ENCODE data around the gene SURF6. TPM values are rescaled to one million over a fixed set of nuclear protein-coding genes. Genes with fewer than 3 reads are reported as not detected.
"Not testable (repeated sequence)": the region's sequence is repeated elsewhere in the genome, so short reads cannot be mapped to it uniquely, and the experiment has no call there.

SURF6 gene
- polyA plus RNA-seq, 4 donors: 25.0 to 32.0 (median 28.4) TPM

DNA sequence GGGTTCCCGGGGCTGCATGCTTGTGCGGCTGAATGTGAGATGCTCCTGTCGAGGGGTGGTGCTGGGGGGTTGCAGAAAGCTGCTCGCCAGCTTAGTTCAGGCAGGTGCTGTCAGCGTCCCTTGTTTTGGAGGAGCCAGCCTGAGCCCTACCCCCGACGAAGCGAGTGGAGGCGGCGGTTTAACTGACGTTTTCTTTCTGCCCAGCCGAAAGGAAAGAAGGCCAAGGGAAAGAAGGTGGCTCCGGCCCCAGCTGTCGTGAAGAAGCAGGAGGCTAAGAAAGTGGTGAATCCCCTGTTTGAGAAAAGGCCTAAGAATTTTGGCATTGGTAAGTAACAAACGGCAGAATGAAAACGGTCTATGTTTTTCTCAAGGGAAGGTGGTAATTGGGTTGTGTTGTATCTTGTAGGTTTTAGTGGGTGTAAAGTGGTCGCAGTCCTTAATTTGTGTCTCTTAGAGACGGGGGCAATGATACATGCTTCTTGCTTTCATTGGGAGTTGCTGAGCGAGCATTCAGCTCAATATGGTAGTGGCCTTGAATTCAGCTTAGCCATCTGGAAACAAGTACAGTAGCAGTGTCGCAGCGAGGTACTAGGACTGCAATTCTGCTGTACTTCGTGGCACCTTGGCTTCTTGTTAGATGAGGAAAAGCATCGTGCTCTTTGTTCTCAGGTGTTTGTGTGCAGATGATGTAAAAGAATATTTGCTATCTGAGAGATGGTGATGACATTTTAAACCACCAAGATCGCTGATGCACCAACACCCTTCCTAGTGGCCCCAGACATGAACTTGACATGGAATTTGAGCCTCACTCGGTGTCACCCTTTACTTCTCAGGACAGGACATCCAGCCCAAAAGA is 13.0 kb upstream of the SURF6 start:
- no peak for DNase-seq (ENCODE audit: low read depth in 4 of 4, low spot score in 3 of 4)

DNA sequence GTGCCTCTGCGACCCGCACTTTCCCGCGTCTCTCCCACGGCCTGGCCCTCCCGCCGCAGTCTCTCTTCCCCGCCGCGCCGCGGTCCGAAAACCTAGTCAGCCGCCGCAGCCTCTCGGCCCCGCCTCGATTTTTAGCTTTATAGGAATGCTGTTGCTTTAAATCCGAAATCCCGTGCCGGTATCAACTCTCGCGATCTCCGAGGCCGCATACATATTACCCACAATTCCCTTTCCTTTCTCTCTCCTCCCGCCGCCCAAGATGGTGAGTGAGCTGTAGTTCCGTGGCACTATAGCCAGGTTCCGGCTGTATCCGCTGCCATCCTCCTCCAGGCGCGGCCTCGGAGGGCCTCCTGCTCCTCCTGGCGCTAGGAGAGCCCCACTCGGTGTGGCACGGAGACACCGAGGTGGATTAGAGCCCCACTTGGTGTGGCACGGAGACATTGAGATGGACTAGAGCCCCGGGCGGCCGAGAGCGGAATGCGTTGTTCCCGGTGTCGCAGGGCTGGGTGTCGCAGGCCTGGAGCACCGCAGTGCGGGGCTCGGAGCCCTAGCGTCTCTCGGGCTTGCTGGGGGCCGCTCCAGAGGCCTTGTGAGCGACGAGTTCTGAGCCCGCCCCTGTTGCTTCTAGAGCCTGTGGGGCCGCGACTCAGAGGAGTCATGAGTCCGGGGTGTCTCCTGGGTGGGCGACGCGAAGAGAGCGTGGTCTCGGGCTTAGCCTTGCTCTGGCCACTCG is 12.2 kb upstream of the SURF6 start, which contains the start of the genes MED22 and RPL7A:
TSS of gene MED22 (minus strand) at position 147 of the 733 bp plus-strand sequence. CDS start 1,469 bp downstream, outside the sequence.
TSS of gene RPL7A (plus strand) at position 234 of the 733 bp plus-strand sequence. CDS start at position 260, 26 bp downstream.
- DNase-seq (ENCODE audit: low read depth in 4 of 4, low spot score in 3 of 4): peak; percentile 92 to 94 (median 94)

DNA sequence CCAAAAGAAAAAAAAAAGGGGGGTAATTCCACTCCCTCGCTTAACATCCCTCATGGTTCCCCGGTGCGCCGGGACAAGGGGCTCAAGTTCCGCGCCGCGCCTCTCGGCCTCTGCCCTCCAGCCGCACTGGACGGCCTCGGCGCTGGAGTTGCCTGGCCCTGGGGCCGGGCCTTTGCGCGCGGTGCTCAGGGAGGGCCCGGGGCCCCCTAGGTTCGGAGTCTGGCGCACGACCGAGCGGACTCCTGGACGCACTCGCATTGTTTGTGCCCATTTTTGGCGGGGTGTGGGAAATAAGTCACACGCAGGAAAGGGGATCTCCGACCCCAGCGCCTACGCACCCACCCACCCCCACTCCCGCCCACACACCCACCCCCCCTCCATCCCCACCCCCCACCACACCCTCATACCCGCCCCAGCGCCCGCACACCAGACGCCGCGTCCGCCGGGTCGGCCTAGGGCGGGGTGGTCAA is 11.6 kb upstream of the SURF6 start:
- no peak for DNase-seq (ENCODE audit: low read depth in 4 of 4, low spot score in 3 of 4)

DNA sequence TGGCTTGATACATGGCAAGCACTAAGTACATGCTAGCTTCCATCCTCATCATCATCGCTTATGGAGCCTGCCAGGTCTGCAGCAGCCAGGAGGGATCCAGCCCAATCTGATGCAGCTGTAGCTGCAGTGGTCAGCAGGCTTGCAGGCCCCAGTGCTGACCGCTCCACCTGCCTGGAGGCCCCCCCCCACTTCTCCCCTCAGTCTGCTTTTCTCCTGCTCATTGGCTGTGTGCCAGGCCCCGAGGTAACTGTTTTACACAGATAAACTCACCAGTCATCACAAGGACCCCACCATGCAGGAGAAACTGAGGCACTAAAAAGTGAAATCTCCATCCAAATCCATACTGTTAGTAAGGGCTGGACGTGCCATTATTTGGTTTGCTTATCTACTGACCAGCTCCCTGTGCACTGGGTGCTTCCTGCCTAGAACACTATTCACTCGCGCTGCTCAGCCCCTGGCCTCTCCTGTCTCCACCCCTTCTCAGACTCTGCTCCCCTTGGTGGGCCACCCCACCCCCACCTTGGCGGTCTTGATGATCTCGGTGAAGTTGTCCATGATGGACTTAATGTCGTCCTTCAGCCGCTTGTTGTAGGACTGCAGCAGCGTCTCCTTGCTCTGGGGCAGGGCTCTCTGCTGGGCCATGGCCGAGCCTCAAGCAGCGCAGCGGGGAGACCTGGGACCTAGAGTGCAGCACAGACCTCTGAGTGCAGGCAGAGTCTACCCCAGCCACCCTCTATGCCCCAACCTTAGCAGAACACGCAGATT is 10.2 kb upstream of the SURF6 start:
- DNase-seq (ENCODE audit: low read depth in 4 of 4, low spot score in 3 of 4): no peak

DNA sequence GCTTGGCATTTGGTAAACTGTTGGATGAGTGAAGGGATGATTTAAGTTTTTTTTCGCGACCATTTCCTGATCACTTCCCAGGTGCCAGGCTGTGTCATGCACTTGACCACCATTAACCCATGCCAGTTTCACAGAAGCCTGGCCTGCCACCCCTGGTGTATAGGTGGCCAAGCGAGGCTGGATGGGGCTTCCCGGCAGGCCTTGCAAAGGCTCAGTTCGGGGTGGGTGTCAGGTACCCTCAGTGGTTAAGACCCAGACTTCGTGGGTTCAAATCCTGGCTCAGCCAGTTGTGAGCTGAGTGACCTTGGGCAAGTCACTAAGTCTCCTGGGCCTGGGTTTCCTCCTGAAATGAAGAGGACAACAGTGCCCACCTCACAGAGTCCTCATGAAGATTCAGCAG is 9.6 kb upstream of the SURF6 start:
- DNase-seq (ENCODE audit: low read depth in 4 of 4, low spot score in 3 of 4): no peak

DNA sequence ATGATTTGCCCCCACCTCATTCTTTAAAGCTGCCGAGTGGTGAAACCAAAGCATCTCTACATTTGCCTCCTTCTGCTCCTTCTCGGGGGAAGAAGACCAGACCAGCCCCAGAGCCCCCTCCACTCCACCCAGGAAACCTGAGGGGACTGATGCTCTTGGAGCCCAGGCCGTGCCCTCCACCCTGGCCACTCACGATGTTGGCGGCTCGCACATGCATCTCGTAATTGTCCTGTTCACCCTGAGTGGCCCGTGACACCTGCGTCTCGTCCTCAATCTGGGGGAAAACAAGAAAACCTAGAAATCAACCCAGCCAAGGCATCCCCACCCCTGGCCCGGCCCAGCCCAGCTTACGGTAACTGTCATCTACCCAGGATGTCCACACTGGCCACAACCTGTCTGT is 9.0 kb upstream of the SURF6 start:
- DNase-seq (ENCODE audit: low read depth in 4 of 4, low spot score in 3 of 4): no peak

DNA sequence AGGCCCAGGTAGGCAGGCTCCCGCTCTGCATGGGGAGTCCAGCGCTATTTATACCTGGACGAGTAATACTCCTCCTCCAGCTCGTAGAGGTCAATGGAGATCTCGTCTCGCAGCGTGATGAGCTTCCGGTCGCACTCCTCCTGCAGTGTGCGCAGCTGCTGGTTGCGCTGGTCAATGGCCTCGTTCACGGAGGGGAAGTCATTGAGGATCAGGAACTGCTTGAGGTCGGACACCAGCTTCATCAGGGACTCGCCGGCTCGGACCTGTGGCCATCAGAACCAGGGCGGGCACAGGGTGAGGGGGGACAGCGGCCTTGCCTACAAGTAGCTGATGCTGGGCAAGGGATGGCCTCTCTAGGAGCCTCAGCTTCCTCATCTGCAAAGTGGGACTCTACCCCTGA is 8.1 kb upstream of the SURF6 start:
- no peak for DNase-seq (ENCODE audit: low read depth in 4 of 4, low spot score in 3 of 4)

DNA sequence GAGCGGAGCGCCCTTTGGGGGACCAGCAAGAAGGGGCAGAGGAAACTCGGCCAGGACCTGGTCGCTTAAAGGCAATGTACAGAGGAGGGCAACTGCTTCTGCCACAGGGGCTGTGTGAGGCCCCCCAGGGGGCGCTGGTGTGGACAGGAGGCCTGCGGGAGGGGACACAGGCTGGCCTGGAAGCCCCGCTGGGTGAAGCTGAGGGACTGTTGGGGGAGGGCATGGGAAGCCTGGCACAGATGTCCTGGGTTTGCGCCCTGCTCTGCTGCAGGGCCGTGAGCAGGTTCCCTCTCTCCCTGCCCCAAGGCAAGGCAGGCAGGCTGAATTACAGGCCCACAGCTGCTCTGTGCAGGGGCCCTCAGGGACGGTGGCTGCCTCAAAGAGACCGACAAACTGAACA is 6.6 kb upstream of the SURF6 start:
- DNase-seq (ENCODE audit: low read depth in 4 of 4, low spot score in 3 of 4): no peak

DNA sequence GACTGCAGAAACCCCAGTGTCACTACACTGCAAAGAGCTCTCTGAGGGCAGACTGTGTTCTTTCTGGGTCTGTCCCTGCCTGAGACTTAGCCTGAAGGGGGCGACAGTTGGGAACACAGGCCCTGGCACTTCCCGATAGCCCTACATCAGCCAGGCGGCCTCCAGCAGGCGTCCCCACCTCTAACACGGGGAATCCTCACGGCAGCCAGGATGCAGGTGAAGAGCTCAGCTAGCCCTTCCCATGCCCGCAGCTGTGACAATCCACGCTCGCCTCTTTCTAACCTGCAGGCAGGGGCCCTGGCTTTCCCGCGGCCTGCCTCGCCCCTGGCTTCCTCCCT is 6.0 kb upstream of the SURF6 start:
- DNase-seq (ENCODE audit: low read depth in 4 of 4, low spot score in 3 of 4): no peak

DNA sequence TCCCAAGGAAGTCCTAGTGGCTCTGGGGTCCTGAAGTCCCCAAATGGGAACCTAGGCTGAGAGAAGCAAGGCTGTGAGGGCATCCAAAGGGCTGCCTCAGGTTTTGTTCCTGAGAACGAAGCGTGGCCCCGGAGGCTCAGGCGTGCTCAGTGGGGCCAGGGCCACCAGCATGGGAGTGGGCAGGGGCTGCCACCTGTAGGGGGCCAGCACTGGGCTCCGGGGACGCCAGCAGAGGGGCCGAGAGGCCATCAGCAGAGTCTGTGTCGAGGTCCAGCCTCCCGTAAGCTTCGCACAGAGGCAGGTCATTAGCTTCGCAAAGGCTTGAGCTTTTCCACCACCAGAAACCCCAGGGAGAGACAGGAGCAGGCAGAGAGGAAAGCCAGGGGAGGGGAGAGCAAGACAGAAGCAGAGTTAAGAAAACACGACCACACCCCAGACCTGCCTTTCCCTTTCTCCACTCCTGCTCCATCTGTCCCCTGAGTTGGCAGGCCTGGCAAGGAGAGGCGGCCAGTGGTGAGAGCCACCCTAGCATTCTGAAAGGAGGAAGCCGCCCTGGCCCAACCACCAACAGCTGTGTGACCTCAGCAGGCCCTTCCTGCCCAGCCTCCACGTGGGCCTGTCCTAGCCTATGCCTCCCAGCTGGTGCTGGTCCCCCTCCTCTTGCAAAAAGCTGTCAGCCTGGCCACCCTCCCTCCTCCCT is 5.5 kb upstream of the SURF6 start:
- no peak for DNase-seq (ENCODE audit: low read depth in 4 of 4, low spot score in 3 of 4)

DNA sequence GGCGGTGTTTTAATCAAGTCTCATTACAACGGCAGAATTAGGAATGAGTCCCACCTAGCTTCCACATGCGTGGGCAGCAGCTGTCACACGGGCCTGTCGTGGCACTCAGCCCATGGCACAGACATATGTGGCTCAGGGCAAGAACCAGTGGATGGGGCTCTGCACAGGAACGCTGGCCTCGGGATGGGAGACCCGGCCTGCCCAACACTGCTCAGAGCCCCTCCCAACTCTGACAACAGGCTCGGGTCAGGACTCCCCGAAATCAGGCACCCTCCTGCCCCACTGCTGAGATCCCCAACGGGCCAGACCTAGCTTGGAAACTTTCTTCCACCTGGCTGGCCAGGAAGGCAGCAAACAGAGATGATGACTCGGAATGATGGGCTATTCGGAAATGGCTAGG is 4.9 kb upstream of the SURF6 start:
- DNase-seq (ENCODE audit: low read depth in 4 of 4, low spot score in 3 of 4): no peak

DNA sequence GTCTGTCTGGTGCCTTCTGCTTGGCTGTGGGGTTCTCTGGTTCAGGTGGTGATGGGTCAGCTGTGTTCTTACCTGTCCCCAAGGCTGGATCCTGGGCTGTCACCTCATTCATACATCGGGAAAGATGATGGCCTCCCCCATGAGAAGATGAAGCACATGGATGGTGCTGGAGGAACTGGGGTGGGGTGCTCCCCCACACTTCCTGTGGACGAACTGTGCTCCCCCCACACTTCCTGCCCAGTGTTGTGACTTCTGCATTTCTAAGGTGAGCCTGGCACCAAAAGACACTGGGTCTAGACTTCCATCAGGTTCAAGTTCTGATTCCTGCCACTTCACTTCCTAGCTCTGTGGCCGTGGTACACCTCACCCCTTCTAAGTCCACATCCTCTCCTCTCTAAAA is 4.3 kb upstream of the SURF6 start:
- DNase-seq (ENCODE audit: low read depth in 4 of 4, low spot score in 3 of 4): no peak

DNA sequence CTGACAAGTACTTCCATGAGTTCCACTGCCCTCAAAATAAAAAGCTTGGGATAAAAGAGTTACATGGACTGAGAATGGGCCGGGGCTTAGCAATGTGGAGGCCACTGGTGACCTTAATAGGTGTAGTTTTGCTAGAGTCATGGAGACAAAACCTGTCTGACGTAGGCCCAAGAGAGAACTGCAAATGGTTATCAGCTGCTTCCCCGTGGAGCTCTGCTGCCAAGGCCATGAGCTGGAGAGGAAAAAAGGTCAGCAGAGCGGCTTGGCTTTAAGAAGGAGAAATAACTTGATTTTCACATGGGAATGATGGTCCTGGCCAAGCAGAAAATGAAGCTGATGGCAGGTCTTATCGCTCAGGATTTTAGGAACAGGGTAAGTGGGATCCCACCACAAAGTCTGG is 3.7 kb upstream of the SURF6 start:
- no peak for DNase-seq (ENCODE audit: low read depth in 4 of 4, low spot score in 3 of 4)

DNA sequence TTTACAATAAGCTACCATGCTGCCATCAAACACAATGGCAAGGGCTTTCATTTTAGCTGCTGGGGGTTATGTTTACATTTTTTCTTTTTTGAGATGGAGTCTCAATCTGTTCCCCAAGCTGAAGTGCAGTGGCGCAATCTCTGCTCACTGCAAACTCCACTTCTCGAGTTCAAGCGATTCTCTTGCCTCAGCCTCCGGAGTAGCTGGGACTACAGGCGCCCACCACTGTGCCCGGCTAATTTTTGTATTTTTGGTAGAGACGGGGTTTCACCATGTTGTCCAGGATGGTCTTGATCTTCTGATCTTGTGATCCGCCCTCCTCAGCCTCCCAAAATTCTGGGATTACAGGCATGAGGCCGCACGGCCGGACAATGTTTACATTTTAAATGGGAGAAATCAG is 1.1 kb downstream of the SURF6 start:
- not testable (repeated sequence) for DNase-seq (ENCODE audit: low read depth in 4 of 4, low spot score in 3 of 4)

DNA sequence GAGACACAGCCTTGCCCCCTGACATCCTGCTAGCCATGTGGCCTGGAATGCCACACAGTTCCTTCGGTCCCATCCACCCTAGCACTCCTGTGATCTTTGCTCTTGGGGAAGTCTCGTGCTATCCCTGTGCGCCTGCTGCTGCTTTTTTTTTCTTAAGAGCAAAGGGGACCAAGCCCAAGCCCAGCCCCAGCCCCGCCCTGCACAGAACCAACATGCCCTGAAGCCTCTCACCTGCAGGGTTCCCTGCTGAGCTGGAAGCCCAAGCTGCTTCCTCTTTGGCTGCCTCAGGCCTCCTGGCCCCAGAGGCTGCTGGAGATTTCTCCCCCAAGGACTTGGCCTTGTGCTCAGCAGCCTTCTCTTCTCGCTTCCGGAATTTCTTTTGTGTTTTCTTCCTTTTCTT is 1.8 kb downstream of the SURF6 start:
- no peak for DNase-seq (ENCODE audit: low read depth in 4 of 4, low spot score in 3 of 4)

DNA sequence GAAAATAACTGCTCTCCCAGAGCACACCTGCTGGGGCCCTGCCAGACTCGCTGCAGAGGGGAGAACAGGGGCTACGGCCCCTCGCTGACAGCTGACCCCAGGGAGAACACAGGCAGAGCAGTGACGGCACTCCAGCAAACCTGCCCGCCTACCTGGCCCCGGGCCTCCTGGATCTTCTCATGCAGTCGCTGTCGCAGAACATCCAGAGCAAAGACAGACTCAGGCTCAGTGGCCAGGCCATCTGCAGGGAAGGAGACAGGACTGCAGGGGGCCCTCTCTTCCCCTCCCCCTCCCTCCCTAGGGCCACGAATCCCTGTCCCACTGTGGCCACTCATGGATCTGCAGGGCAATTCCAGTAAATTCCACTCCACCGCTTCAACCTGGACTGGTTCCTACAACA is 2.4 kb downstream of the SURF6 start:
- no peak for DNase-seq (ENCODE audit: low read depth in 4 of 4, low spot score in 3 of 4)

DNA sequence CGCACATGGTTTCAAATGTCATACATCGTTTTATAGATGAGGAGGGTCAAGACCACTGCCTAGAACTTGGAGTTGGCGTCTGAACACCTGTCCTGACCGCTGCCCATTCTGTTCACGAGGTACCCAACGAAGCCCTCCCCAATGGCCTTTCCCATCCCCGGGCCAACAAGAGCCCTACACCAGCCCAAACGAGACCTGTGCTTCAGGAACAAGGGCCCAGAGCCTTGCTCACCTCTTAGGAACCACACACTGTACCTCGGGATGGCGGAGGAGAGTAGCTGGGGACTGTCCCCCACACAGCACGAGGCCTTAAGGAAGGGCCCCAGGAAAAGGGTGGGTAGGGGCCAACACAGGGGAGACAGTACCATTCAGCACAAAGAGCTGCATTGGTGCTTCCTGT is 3.0 kb downstream of the SURF6 start:
- DNase-seq (ENCODE audit: low read depth in 4 of 4, low spot score in 3 of 4): no peak

DNA sequence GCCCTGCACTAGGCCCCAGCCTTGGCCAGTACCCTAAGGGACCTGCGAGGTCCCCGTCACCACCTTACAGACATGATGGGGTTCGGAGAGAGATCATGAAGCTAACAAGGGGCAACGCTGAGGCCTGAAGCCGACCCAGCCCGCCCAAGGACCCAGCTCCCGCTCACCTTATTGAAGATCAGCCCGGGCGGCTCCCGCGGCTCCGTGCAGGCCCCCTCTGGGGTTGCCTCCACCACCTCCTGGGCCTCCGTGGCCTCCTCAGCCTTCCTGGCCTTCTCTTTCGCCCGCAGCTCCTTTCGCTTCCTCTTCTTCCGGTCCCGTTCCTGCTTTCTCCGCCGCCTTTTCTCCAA is 3.6 kb downstream of the SURF6 start:
- DNase-seq (ENCODE audit: low read depth in 4 of 4, low spot score in 3 of 4): no peak

DNA sequence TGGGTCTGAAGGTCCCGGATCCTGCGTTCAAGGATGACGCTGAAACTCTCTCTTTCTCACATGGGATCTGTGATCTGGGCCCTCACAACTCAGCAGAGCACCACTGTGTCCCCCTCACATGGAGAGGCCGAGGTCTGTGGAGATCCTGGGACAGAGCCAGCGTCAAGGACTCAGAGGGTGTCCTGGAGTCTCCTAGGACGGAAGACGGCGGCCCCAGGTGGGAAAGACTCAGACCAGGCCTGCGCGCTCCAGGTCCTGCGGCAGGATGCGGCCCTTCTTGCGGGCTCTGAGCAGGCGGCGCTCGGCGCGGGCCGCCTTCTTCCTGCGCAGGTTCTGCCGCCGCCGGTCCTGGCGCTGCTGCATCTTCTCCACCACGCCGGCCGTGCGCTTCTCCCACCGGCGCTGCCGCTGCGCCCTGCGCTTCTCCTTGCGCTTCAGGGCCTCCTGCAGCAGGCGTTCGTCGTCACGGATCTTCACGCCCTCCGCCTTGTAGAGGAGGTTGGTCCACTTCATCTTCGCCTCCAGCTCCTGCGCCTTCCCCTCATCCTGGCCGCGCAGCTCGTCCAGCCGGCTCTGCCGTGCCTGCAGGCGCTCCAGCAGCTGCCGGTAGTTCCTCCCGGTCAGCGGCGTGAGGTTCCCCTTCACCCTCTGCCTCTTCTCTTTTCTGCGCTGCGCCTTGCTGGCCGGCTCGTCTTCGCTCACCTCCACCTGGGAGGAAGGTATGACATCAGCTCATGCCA is 4.2 kb downstream of the SURF6 start:
- DNase-seq (ENCODE audit: low read depth in 4 of 4, low spot score in 3 of 4): no peak

DNA sequence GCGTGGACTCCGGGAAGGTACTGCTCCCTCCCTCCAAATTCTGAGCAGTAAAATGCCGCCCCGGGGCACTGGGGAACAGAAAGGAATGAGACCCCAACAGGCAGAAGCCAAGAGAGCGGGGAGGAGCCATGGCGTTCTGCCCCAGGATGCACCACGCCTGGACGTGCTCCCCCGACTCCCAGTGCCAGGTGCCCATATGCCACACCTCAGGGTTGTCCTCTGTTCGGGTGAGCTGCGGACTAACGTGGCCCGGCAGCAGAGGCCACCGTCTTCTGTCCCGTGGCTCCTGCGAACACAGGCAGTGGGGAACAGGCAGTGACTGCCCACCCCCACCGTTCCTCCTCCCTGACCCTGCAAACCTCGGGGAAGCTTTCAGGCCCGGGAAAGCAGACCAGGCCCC is 4.8 kb downstream of the SURF6 start:
- no peak for DNase-seq (ENCODE audit: low read depth in 4 of 4, low spot score in 3 of 4)
